Cardiac muscle cell (in vitro differentiated cells and primary cell): ENCODE measurements around the gene IGLON5. TPM values are rescaled to one million over a fixed set of nuclear protein-coding genes. Genes with fewer than 3 reads are reported as not detected.

Source experiments
- DNase-seq, 2 donors: peaks; one replicate each; pipeline versions ENCODE4 v3.0.0 to v3.0.0-alpha.2; 2010 to 2017; ENCODE audit warnings: low read depth in 1 of 2, low spot score in 1 of 2
- H3K27ac ChIP-seq: fragments of 200-600 bp; sonication (generic); 2 replicates; pipeline ENCODE4 v1.5.1; 2016
- H3K27me3 ChIP-seq: fragments of 200-600 bp; sonication (generic); 2 replicates; pipeline ENCODE4 v1.6.0; 2016; ENCODE audit warnings: control low read depth
- H3K36me3 ChIP-seq: fragments of 200-600 bp; sonication (generic); 2 replicates; pipeline ENCODE4 v1.5.1; 2016; ENCODE audit warnings: control low read depth
- H3K4me1 ChIP-seq: fragments of 200-600 bp; sonication (generic); 2 replicates; pipeline ENCODE4 v1.8.1; 2017; ENCODE audit warnings: low read depth, mild to moderate bottlenecking, mixed run types
- H3K4me3 ChIP-seq: fragments of 200-600 bp; sonication (generic); 2 replicates; pipeline ENCODE4 v1.5.1; 2016; ENCODE audit warnings: mild to moderate bottlenecking
- H3K9me3 ChIP-seq: fragments of 200-600 bp; sonication (generic); 2 replicates; pipeline ENCODE4 v1.5.1; 2017; ENCODE audit warnings: low read depth, mild to moderate bottlenecking, control low read depth
- polyA plus RNA-seq: library from polyadenylated mRNA; unstranded; fragments of >200 nt; fragmentation: Nextera tagmentation; extraction: Ambion mirVana; gene quantifications from 2 replicates; pipeline ENCODE4 v1.2.1, GENCODE V29; 2016
- total RNA-seq: library from RNA; depleted of rRNA; stranded (reverse); fragments of >200 nt; gene quantifications from 2 replicates; pipeline ENCODE4 v1.2.3, GENCODE V29; 2016
- TF ChIP-seq, protein P1 (sequence below): IDR thresholded peaks from 2 replicates; pipeline ENCODE4 v1.5.1; 2012; ENCODE audit warnings: low read depth, mild to moderate bottlenecking, low read length

IGLON5 gene
- total and polyA plus RNA-seq, 2 experiments from 2014 or later, result 1.5 to 12.6 TPM

DNA sequence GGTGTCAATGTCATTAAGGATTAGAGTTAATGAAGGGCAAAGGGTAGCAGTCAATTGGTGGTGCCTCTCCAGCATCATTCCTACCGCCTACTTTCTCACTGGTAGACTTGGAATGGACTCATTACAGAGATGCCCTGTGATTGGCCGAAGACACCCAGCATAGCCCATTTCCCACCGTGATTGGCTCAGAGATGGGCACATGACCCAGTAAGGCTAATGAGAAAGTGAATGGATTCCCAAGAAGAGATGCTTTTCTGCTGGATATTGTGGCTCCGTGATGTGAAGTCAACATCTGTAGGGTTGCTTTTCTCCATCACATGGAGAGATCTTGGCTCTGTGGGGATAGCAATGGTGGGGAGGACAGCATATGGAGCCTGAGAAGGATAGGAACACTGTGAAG, 18.9 kb downstream of the IGLON5 start:
- no peaks in the 10 kb centered on the region for H3K36me3 ChIP-seq
- DNase-seq, result no peak
- H3K27ac ChIP-seq, result no peak overlapping the region
- TF ChIP-seq, protein P1, sequence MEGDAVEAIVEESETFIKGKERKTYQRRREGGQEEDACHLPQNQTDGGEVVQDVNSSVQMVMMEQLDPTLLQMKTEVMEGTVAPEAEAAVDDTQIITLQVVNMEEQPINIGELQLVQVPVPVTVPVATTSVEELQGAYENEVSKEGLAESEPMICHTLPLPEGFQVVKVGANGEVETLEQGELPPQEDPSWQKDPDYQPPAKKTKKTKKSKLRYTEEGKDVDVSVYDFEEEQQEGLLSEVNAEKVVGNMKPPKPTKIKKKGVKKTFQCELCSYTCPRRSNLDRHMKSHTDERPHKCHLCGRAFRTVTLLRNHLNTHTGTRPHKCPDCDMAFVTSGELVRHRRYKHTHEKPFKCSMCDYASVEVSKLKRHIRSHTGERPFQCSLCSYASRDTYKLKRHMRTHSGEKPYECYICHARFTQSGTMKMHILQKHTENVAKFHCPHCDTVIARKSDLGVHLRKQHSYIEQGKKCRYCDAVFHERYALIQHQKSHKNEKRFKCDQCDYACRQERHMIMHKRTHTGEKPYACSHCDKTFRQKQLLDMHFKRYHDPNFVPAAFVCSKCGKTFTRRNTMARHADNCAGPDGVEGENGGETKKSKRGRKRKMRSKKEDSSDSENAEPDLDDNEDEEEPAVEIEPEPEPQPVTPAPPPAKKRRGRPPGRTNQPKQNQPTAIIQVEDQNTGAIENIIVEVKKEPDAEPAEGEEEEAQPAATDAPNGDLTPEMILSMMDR, result no peak
- H3K4me3 ChIP-seq, result no peak overlapping the region
- H3K4me1 ChIP-seq, result no peaks in the 10 kb centered on the region
- no peaks in the 10 kb centered on the region for H3K9me3 ChIP-seq
- H3K27me3 ChIP-seq, result no peaks in the 10 kb centered on the region

DNA sequence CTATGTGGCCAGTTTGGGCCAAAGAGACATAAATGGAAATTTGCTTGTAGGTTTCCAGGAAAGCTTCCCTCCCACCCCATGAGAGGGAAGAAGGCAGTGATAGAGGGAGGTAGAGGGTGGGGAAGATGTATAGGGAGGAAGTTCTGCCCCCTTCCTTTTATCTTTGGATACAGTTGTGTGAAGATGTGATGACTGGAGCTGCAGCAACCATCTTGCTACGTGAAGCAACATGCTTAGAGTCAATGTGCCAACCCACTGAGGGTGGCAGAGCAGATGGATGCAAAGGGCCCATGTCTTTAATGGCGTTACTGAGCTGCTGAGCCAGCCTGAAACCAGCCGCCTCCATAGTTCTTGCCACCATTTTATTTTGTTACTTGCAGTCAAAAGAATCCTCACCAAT, 19.7 kb downstream of the IGLON5 start:
- DNase-seq, result no peak
- H3K27me3 ChIP-seq, result no peaks in the 10 kb centered on the region
- no peaks in the 10 kb centered on the region for H3K9me3 ChIP-seq
- H3K4me3 ChIP-seq, result no peak overlapping the region
- no peaks in the 10 kb centered on the region for H3K36me3 ChIP-seq
- no peaks in the 10 kb centered on the region for H3K4me1 ChIP-seq
- no peak overlapping the region for H3K27ac ChIP-seq
- TF ChIP-seq, protein P1, result no peak

DNA sequence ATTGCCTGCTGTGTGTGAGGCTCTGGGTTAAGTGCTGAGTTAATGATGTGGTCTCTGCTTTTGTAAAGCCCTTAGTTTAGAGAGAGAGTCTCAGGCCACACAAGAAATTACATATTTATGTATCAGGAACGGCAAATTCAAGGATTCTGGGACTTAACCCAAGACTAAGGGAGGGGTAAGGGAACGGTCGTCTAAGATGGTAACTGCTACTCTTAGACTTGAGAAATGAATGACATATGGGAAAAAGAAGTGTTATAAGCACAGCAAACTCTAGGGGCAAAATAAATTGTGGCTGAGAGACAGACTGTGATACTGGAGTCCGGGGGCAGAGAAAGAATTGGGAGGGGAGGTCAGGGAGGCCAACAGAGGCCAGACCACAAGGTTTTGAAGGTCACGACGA, 20.3 kb downstream of the IGLON5 start:
- Histone ChIP-seq H3K4me3 (no peak overlapping the region), H3K4me1 (no peaks in the 10 kb centered on the region), H3K27me3 (no peaks in the 10 kb centered on the region), H3K27ac (no peak overlapping the region), H3K9me3 (no peaks in the 10 kb centered on the region), H3K36me3 (no peaks in the 10 kb centered on the region)
- no peak for DNase-seq
- TF ChIP-seq, protein P1, result no peak

DNA sequence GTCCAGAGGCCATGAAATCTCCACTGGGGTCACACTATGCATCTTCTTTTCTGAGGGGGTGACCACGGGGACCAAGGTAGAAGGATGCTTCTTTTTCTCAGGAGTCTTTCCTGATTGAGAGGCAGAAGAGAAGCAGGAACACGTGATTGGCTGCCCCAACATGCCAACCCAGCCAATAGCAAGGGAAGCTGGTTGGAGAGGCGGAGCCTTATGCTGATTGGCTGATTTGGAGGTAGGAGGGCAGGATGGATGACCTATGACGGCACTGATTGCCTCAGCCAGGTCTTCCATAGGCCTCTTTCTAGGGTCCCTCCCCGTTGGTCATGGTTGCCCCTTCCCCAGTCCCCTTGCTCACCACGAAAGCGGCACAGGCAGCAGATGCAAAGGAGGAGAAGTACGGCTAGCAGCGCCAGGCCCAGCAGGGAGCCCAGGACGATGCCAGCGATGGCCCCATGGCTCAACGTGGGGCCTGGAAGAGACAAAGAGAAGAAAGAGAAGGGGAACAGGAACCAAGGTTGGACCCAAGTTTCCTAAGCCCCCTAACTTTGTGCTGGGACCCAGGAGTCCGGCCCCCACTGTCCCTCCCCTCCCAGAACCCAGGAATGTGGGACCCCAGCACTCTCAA, 22.5 kb downstream of the IGLON5 start:
- Histone ChIP-seq H3K27ac (no peak overlapping the region), H3K4me3 (no peak overlapping the region), H3K4me1 (no peaks in the 10 kb centered on the region), H3K27me3 (no peaks in the 10 kb centered on the region), H3K9me3 (no peaks in the 10 kb centered on the region), H3K36me3 (no peaks in the 10 kb centered on the region)
- TF ChIP-seq, protein P1, result no peak
- DNase-seq, result no peak

DNA sequence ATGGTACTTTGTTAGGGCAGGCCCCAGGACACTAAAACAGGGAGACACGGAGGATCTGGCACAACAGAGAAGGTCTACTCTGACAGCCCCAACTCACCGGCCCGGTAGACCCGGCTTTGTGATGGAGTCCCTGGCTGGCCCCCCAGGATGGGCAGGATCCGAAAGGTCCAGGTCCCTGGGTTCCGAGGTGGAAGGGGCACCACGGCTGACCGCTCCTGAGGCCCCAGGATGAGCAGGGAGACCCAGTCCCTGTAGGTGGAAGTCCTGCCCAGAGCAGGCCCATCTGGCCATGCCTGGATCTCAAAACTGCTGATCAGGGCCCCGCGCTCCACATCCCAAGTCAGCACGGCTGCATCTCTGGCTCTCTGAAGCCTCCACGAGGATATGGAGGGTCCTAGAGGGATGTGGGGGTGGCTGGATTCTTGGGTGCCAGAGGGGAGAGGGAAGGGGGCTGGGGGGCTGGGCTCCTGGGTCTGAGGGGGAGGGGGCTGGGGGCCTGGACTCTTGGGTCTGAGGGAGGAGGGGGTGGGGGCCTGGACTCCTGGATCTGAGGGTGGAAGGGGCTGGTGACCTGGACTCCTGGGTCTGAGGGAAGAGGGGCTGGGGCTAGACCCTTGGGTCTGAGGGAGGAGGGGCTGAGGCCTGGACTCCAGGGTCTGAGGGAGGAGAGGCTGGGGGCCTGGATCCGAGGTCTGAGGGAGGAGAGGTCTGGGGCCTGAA, 25.9 kb downstream of the IGLON5 start:
- Histone ChIP-seq H3K27ac (no peak overlapping the region), H3K9me3 (no peaks in the 10 kb centered on the region), H3K4me3 (no peak overlapping the region), H3K36me3 (no peaks in the 10 kb centered on the region), H3K27me3 (no peaks in the 10 kb centered on the region), H3K4me1 (no peaks in the 10 kb centered on the region)
- TF ChIP-seq, protein P1, result no peak
- DNase-seq, result no peak
